ENCODE data around the gene DNPH1.

The DNPH1 gene

GRCh38 chr6:43192911-43193310 lies 36.4 kb downstream of the DNPH1 start:
- H3K36me3 ChIP-seq (ENCODE audit: control insufficient read depth in 2 of 2, insufficient read depth in 1 of 2, low read length in 2 of 2) = peaks cover 10 to 27% of the 10 kb centered on the region in 2 experiments; a peak in 2 of 3 replicates
- POLR2A ChIA-PET = interaction anchor here (0.6 kb wide), 1 partner anchor 165 kb away, joined by 5 read pairs; no protein-coding TSS in a partner anchor
- CTCF ChIA-PET = interaction anchor here (2.2 kb wide), 1 partner anchor 37 kb away, joined by 9 read pairs; the partner anchor contains the start of gene DNPH1

DNA sequence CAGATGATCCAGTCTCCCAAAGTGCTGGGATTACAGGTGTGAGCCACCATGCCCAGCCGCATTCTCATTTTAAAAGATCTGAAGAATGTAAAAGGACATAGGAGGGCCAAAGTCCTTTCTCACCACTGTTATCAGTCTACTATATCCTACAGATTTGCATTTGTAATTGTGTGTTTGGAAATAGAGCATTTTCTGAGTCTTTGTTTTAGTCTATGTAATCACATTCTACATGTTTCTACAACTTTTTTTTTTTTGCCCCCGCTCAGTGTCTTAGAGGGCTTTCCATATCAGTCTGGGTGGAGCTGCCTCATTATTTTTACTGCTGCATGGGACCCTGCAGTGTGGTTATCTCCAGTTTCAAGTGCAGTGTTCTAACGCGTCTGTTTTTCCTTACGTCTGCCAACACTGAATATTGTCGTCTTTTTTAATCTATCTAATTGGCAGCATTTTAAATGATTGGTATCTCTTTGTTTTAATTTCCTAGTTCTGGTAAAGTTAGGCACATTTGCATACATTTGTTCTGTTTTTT lies 39.4 kb downstream of the DNPH1 start:
- ChIA-PET POLR2A (interaction anchor here (0.7 kb wide), 1 partner anchor 17 kb away, joined by 3 read pairs; no protein-coding TSS in a partner anchor), CTCF (interaction anchor here (1.2 to 1.3 kb wide), 2 partner anchors 9 to 15 kb away, joined by 3 read pairs; no protein-coding TSS in a partner anchor)
- H3K4me1 ChIP-seq (ENCODE audit: control insufficient read depth, insufficient read depth, low read length) = no peaks in the 10 kb centered on the region
- H3K4me3 ChIP-seq (ENCODE audit: low read depth, low read length) = no peak overlapping the region
- peaks cover 8 to 37% of the 10 kb centered on the region in 2 experiments; a peak in 2 of 3 replicates for H3K36me3 ChIP-seq (ENCODE audit: control insufficient read depth in 2 of 2, insufficient read depth in 1 of 2, low read length in 2 of 2)
- H3K9me3 ChIP-seq (ENCODE audit: control insufficient read depth, insufficient read depth, low read depth, low read length) = no peaks in the 10 kb centered on the region
- no peak overlapping the region for H3K27ac ChIP-seq (ENCODE audit: extremely low read depth, low read depth, low read length)
- TF ChIP-seq ZNF704 (tag by site-specific recombination; IDR thresholded peaks at IDR 0.05) (no peak), ATF2 (tag by site-specific recombination; IDR thresholded peaks at IDR 0.05; ENCODE audit: low read depth) (no peak), ZNF37A (tag by site-specific recombination; IDR thresholded peaks at IDR 0.05) (no peak), ZBTB11 (tag by site-specific recombination; conservative IDR thresholded peaks at IDR 0.05; ENCODE audit: low read depth) (no peak), RBAK (tag by site-specific recombination; IDR thresholded peaks at IDR 0.05) (no peak), ZNF335 (tag by site-specific recombination; conservative IDR thresholded peaks at IDR 0.05) (peak; percentile 20; the same call in 1 of the 2 replicates)
- TF ChIP-seq, protein P1, sequence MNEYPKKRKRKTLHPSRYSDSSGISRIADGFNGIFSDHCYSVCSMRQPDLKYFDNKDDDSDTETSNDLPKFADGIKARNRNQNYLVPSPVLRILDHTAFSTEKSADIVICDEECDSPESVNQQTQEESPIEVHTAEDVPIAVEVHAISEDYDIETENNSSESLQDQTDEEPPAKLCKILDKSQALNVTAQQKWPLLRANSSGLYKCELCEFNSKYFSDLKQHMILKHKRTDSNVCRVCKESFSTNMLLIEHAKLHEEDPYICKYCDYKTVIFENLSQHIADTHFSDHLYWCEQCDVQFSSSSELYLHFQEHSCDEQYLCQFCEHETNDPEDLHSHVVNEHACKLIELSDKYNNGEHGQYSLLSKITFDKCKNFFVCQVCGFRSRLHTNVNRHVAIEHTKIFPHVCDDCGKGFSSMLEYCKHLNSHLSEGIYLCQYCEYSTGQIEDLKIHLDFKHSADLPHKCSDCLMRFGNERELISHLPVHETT (tag by site-specific recombination; IDR thresholded peaks at IDR 0.05) = no peak
- TF ChIP-seq, protein P2, sequence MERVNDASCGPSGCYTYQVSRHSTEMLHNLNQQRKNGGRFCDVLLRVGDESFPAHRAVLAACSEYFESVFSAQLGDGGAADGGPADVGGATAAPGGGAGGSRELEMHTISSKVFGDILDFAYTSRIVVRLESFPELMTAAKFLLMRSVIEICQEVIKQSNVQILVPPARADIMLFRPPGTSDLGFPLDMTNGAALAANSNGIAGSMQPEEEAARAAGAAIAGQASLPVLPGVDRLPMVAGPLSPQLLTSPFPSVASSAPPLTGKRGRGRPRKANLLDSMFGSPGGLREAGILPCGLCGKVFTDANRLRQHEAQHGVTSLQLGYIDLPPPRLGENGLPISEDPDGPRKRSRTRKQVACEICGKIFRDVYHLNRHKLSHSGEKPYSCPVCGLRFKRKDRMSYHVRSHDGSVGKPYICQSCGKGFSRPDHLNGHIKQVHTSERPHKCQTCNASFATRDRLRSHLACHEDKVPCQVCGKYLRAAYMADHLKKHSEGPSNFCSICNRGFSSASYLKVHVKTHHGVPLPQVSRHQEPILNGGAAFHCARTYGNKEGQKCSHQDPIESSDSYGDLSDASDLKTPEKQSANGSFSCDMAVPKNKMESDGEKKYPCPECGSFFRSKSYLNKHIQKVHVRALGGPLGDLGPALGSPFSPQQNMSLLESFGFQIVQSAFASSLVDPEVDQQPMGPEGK (tag by site-specific recombination; IDR thresholded peaks at IDR 0.05) = no peak

More at GRCh38 chr6:43192911-43193310, 36.4 kb downstream of the DNPH1 start:
- no peak overlapping the region for H3K4me3 ChIP-seq (ENCODE audit: low read depth, low read length)
- H3K4me1 ChIP-seq (ENCODE audit: control insufficient read depth, insufficient read depth, low read length) = no peaks in the 10 kb centered on the region
- no peaks in the 10 kb centered on the region for H3K9me3 ChIP-seq (ENCODE audit: control insufficient read depth, insufficient read depth, low read depth, low read length)
- no peak overlapping the region for H3K27ac ChIP-seq (ENCODE audit: extremely low read depth, low read depth, low read length)
- TF ChIP-seq ZNF214 (tag by site-specific recombination; IDR thresholded peaks at IDR 0.05; ENCODE audit: borderline replicate concordance) (no peak), BCL6B (tag by site-specific recombination; IDR thresholded peaks at IDR 0.05) (no peak), SP2 (tag by site-specific recombination; IDR thresholded peaks at IDR 0.05) (no peak), ZNF175 (tag by site-specific recombination; IDR thresholded peaks at IDR 0.05) (no peak), YY1 (tag by site-specific recombination; IDR thresholded peaks at IDR 0.05) (no peak), ZNF561 (tag by site-specific recombination; IDR thresholded peaks at IDR 0.05; ENCODE audit: borderline replicate concordance) (no peak), ZNF280C (tag by site-specific recombination; IDR thresholded peaks at IDR 0.05) (no peak), KLF8 (tag by site-specific recombination; IDR thresholded peaks at IDR 0.05) (no peak)

All from HEK293 (cell line).